ENCODE results near the gene LIFR. TPM values are rescaled to one million over a fixed set of nuclear protein-coding genes. Genes with fewer than 3 reads are reported as not detected.

The LIFR gene
- total and polyA plus RNA-seq, 2 experiments from 2014 or later: 20.7 to 35.6 TPM

- Histone ChIP-seq H3K36me3 (no peaks in the 10 kb centered on the region), H3K9me3 (ENCODE audit: low read depth) (no peaks in the 10 kb centered on the region), H3K4me3 (peak overlapping the region; percentile 87), H3K4me1 (ENCODE audit: low read depth) (peaks cover 28% of the 10 kb centered on the region), H3K27ac (peak overlapping the region; percentile 0), H3K27me3 (no peaks in the 10 kb centered on the region)
- DNase-seq (ENCODE audit: low read depth in 1 of 2, low spot score in 1 of 2): no peak
- no peak for TF ChIP-seq CTCF (IDR thresholded peaks at IDR 0.05; ENCODE audit: low read depth, low read length)
Measured at GRCh38 chr5:38554861-38555260, 1.6 kb downstream of the LIFR start.

- Histone ChIP-seq H3K27me3 (no peaks in the 10 kb centered on the region), H3K9me3 (ENCODE audit: low read depth) (no peaks in the 10 kb centered on the region), H3K4me3 (peak overlapping the region; percentile 87), H3K4me1 (ENCODE audit: low read depth) (peaks cover 28% of the 10 kb centered on the region), H3K27ac (peak overlapping the region; percentile 0), H3K36me3 (no peaks in the 10 kb centered on the region)
- DNase-seq (ENCODE audit: low read depth in 1 of 2, low spot score in 1 of 2): no peak
- TF ChIP-seq CTCF (IDR thresholded peaks at IDR 0.05; ENCODE audit: low read depth, low read length): no peak
Measured at GRCh38 chr5:38554403-38554802, 2.0 kb downstream of the LIFR start.

GRCh38 chr5:38553001-38553521, 3.4 kb downstream of the LIFR start:
- no peak for DNase-seq (ENCODE audit: low read depth in 1 of 2, low spot score in 1 of 2)
- no peak for TF ChIP-seq CTCF (IDR thresholded peaks at IDR 0.05; ENCODE audit: low read depth, low read length)

DNA sequence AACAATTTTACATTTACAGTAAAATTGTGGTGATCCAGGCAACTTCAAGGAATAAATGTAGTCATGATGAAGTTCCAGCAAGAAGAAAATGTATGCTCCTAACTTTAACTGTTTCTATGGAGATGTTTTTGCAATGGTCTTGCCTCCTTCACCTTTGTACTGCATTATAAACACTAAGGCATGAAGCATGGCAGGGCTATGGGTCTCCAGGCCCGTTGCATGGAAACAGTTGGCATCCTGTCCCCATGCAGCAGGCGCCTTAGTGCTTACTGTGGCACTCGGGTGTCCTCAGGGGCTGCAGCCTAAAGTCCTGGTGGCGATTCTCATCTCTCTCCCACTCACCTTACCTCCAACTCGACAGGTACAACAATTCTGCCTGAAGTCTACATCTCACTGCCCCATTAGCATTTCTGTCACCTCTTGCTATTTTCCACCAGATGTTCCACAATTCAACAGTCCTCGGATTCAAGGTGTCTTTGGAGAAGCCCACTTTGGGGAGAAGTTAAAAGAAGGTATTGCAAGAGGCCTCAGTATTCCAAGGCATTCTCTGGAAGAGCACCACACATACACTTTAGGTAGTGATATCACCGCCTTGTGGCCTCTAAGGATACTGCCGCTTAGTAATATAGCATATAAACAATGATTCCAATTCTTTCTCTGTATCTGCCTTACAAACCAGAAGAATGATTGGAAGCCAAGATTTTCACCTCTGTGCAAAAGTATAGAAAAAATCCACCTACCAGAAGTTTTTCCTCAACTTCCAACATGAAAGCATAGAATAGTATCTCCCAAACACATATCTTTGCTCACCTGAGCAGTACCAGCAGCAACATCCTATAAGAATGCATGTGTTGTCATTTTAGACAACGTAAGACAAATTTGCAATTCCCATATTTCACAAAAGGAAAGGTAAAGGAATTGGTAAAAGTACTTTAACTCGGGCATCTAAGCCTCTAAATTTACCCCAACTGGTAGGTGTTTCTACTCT, 5.1 kb downstream of the LIFR start:
- peaks cover 44% of the 10 kb centered on the region for H3K4me1 ChIP-seq (ENCODE audit: low read depth)
- H3K36me3 ChIP-seq: no peaks in the 10 kb centered on the region
- TF ChIP-seq CTCF (IDR thresholded peaks at IDR 0.05; ENCODE audit: low read depth, low read length): peak; percentile 71
- DNase-seq (ENCODE audit: low read depth in 1 of 2, low spot score in 1 of 2): peak; percentile 57 to 73
- H3K27ac ChIP-seq: no peak overlapping the region
- H3K27me3 ChIP-seq: no peaks in the 10 kb centered on the region
- H3K4me3 ChIP-seq: no peak overlapping the region
- no peaks in the 10 kb centered on the region for H3K9me3 ChIP-seq (ENCODE audit: low read depth)

More at GRCh38 chr5:38553001-38553521, 3.4 kb downstream of the LIFR start:
- Histone ChIP-seq H3K4me1 (ENCODE audit: low read depth) (peaks cover 35% of the 10 kb centered on the region), H3K9me3 (ENCODE audit: low read depth) (no peaks in the 10 kb centered on the region), H3K27ac (no peak overlapping the region), H3K36me3 (no peaks in the 10 kb centered on the region), H3K27me3 (no peaks in the 10 kb centered on the region), H3K4me3 (no peak overlapping the region)

DNA sequence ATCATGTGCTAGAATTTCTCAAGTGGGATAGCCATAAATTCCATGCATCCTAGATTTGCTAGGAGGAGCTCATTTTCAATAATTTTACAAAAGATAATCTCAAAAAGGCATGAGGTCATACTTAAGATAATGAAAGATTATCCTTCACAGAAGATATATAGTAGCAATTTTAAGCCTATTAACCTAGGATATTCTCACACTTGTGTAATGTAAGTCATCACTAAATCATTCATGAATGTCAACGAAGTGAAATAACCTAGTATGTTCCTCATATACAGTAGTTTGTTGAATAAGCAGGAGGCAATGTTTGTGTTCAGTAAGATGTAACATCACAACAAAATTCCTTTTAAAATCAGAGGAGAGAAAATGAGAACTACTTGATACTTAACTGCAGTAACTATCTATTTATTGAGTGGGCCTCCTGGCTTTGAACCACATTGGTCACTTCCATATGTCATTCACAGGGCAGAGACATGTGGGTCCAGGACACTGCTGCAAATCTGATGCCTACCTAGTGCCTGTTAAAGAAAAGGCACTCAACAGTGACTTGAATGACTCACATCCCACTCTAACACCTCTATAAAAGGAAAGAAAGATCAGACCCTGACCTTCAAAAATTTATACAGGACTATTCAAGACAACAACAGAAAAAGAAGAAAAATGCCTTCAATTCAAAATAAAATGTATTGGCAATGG, 8.2 kb downstream of the LIFR start:
- DNase-seq (ENCODE audit: low read depth in 1 of 2, low spot score in 1 of 2): no peak
- H3K4me3 ChIP-seq: no peak overlapping the region

More for the DNA sequence above, 8.2 kb downstream of the LIFR start:
- Histone ChIP-seq H3K27ac (peak overlapping the region; percentile 63), H3K9me3 (ENCODE audit: low read depth) (no peaks in the 10 kb centered on the region), H3K4me1 (ENCODE audit: low read depth) (peaks cover 32% of the 10 kb centered on the region), H3K27me3 (no peaks in the 10 kb centered on the region), H3K36me3 (no peaks in the 10 kb centered on the region)
- TF ChIP-seq CTCF (IDR thresholded peaks at IDR 0.05; ENCODE audit: low read depth, low read length): no peak

Measured in cardiac muscle cell (in vitro differentiated cells and primary cell).